ENCODE data around the gene CD248. TPM values are rescaled to one million over a fixed set of nuclear protein-coding genes. Genes with fewer than 3 reads are reported as not detected.
A peak's percentile ranks its signal among the peaks of the same experiment; 100 is the strongest.

The CD248 gene
- total RNA-seq, 1 donor from 2014 or later, result 10.0 TPM

GRCh38 chr11:66343176-66343575 is 26.3 kb upstream of the CD248 start:
- no peak overlapping the region for H3K4me3 ChIP-seq
- ATAC-seq, result no peak
- intact Hi-C loops (cut with DNase I), result no loop called here

GRCh38 chr11:66341502-66342126 is 24.8 kb upstream of the CD248 start:
- ATAC-seq (no peak), DNase-seq (peak; percentile 46)
- intact Hi-C loops (cut with DNase I), result no loop called here
- Histone ChIP-seq H3K4me3 (no peak overlapping the region), H3K4me1 (peaks cover 29% of the 10 kb centered on the region), H3K27me3 (no peaks in the 10 kb centered on the region), H3K9me3 (no peaks in the 10 kb centered on the region), H3K36me3 (peaks cover 35% of the 10 kb centered on the region), H3K27ac (no peak overlapping the region)
- no peak for TF ChIP-seq CTCF (IDR thresholded peaks at IDR 0.05)

More at GRCh38 chr11:66343176-66343575, 26.3 kb upstream of the CD248 start:
- Histone ChIP-seq H3K27ac (no peak overlapping the region), H3K9me3 (no peaks in the 10 kb centered on the region), H3K36me3 (peaks cover 35% of the 10 kb centered on the region), H3K27me3 (no peaks in the 10 kb centered on the region), H3K4me1 (peaks cover 30% of the 10 kb centered on the region)
- TF ChIP-seq CTCF (IDR thresholded peaks at IDR 0.05), result no peak
- peak; percentile 3 for DNase-seq

GRCh38 chr11:66340596-66341501 is 24.0 kb upstream of the CD248 start:
- Histone ChIP-seq H3K27ac (no peak overlapping the region), H3K4me3 (no peak overlapping the region), H3K27me3 (no peaks in the 10 kb centered on the region), H3K36me3 (peaks cover 35% of the 10 kb centered on the region), H3K4me1 (peaks cover 30% of the 10 kb centered on the region), H3K9me3 (no peaks in the 10 kb centered on the region)
- DNase-seq (peak; percentile 57), ATAC-seq (no peak)
- no peak for TF ChIP-seq CTCF (IDR thresholded peaks at IDR 0.05)
- intact Hi-C loops (cut with DNase I), result no loop called here

- peak; percentile 48 for DNase-seq
- intact Hi-C loops (cut with DNase I), result no loop called here
Observed at GRCh38 chr11:66339686-66340483, 23.0 kb upstream of the CD248 start.

More at GRCh38 chr11:66339686-66340483, 23.0 kb upstream of the CD248 start:
- H3K9me3 ChIP-seq, result no peaks in the 10 kb centered on the region
- ATAC-seq, result no peak
- H3K4me3 ChIP-seq, result no peak overlapping the region
- no peak for TF ChIP-seq CTCF (IDR thresholded peaks at IDR 0.05)
- no peak overlapping the region for H3K27ac ChIP-seq
- peaks cover 31% of the 10 kb centered on the region for H3K4me1 ChIP-seq
- H3K36me3 ChIP-seq, result peaks cover 35% of the 10 kb centered on the region
- H3K27me3 ChIP-seq, result no peaks in the 10 kb centered on the region
